ENCODE results near the gene FAM13A. TPM values are rescaled to one million over a fixed set of nuclear protein-coding genes. Genes with fewer than 3 reads are reported as not detected.

FAM13A gene
- total and polyA plus RNA-seq, 10 of the 15 experiments (the other 5 are each of a cell fraction or from before 2014, with no cell fraction given) = 0.05 to 1.8 (median 0.27) TPM; not detected in 1

GRCh38 chr4:88969746-88970145, 87.2 kb downstream of the FAM13A start (continued):
- TF ChIP-seq EZH2 (IDR thresholded peaks at IDR 0.05; ENCODE audit: borderline replicate concordance, control insufficient read depth, low read depth, low read length) (no peak), EGR1 (IDR thresholded peaks at IDR 0.05; ENCODE audit: borderline replicate concordance in 1 of 2, low read depth in 2 of 2, low read length in 2 of 2) (no peak), ESRRA (IDR thresholded peaks at IDR 0.05; ENCODE audit: low read length) (no peak), ZNF24 (IDR thresholded peaks at IDR 0.05) (no peak)

- Histone ChIP-seq H3K27ac (ENCODE audit: control insufficient read depth, insufficient read depth) (no peak overlapping the region), H3K79me2 (ENCODE audit: control insufficient read depth, insufficient read depth, low read length) (no peaks in the 10 kb centered on the region), H3K9me3 (replicated peaks; ENCODE audit: control insufficient read depth, insufficient read depth, low read length) (no peaks in the 10 kb centered on the region; the same call in 2 of the 3 replicates), H2AFZ (ENCODE audit: control insufficient read depth, low read depth, low read length) (no peak overlapping the region), H3K9ac (ENCODE audit: control insufficient read depth, insufficient read depth, low read length) (no peak overlapping the region), H3K4me3 (no peak overlapping the region), H3K4me1 (ENCODE audit: control insufficient read depth, insufficient read depth, low read length) (no peaks in the 10 kb centered on the region), H3K36me3 (ENCODE audit: control insufficient read depth in 2 of 2, insufficient read depth in 2 of 2, low read length in 1 of 2) (no peaks in the 10 kb centered on the region), H3K4me2 (ENCODE audit: control insufficient read depth, insufficient read depth) (no peak overlapping the region), H3K27me3 (replicated peaks in 1 of 2; ENCODE audit: control insufficient read depth in 2 of 2, insufficient read depth in 2 of 2, low read length in 1 of 2) (no peaks in the 10 kb centered on the region; a peak in 1 of 4 replicates), H4K20me1 (ENCODE audit: control insufficient read depth, insufficient read depth) (no peaks in the 10 kb centered on the region)
- SMC1A ChIA-PET (ENCODE audit: uncharacterized antibody, unreplicated experiment) = interaction anchor here (1.9 kb wide), 1 partner anchor 153 kb away, joined by 6 read pairs; no protein-coding TSS in a partner anchor
- DNase-seq (ENCODE audit: low read depth, low spot score) = no peak
- no TSS peak for BruUV-seq (replicated peaks)
- intact Hi-C loops (cut with micrococcal nuclease; ENCODE audit: unreplicated experiment) = no loop called here
- FAIRE-seq = no peak
- no peak for ATAC-seq
- POLR2A ChIA-PET = no interaction called here
- RAD21 ChIA-PET (ENCODE audit: unreplicated experiment) = no interaction called here
- in situ Hi-C loops (cut with MboI) = no loop called here
- CTCF ChIA-PET = interaction anchor here (1.0 kb wide), 1 partner anchor 54 kb away, joined by 3 read pairs; no protein-coding TSS in a partner anchor
- TF ChIP-seq RUNX3 (IDR thresholded peaks at IDR 0.05; ENCODE audit: low read length) = no peak
- no peak for TF ChIP-seq KLF5 (IDR thresholded peaks at IDR 0.05; ENCODE audit: partially characterized antibody)
- TF ChIP-seq MYC (IDR thresholded peaks at IDR 0.05; ENCODE audit: insufficient read depth, insufficient read length, insufficient replicate concordance, low read length, severe bottlenecking) = no peak
- TF ChIP-seq ZNF217 (IDR thresholded peaks at IDR 0.05) = no peak
- no peak for TF ChIP-seq LARP7 (IDR thresholded peaks at IDR 0.05)
- no peak for TF ChIP-seq SREBF2 (IDR thresholded peaks at IDR 0.05; ENCODE audit: low read length)
- TF ChIP-seq CBFB (IDR thresholded peaks at IDR 0.05; ENCODE audit: low read depth) = no peak
- TF ChIP-seq, protein P1, sequence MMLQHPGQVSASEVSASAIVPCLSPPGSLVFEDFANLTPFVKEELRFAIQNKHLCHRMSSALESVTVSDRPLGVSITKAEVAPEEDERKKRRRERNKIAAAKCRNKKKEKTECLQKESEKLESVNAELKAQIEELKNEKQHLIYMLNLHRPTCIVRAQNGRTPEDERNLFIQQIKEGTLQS (IDR thresholded peaks at IDR 0.05; ENCODE audit: borderline replicate concordance, extremely low read depth, low read depth, low read length) = no peak
- TF ChIP-seq TCF3 (IDR thresholded peaks at IDR 0.05; ENCODE audit: borderline replicate concordance, insufficient read depth, low read depth, low read length) = no peak
- TF ChIP-seq HDAC2 (IDR thresholded peaks at IDR 0.05) = no peak
- TF ChIP-seq, protein P2, sequence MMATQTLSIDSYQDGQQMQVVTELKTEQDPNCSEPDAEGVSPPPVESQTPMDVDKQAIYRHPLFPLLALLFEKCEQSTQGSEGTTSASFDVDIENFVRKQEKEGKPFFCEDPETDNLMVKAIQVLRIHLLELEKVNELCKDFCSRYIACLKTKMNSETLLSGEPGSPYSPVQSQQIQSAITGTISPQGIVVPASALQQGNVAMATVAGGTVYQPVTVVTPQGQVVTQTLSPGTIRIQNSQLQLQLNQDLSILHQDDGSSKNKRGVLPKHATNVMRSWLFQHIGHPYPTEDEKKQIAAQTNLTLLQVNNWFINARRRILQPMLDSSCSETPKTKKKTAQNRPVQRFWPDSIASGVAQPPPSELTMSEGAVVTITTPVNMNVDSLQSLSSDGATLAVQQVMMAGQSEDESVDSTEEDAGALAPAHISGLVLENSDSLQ (IDR thresholded peaks at IDR 0.05) = no peak
- TF ChIP-seq, protein P3, sequence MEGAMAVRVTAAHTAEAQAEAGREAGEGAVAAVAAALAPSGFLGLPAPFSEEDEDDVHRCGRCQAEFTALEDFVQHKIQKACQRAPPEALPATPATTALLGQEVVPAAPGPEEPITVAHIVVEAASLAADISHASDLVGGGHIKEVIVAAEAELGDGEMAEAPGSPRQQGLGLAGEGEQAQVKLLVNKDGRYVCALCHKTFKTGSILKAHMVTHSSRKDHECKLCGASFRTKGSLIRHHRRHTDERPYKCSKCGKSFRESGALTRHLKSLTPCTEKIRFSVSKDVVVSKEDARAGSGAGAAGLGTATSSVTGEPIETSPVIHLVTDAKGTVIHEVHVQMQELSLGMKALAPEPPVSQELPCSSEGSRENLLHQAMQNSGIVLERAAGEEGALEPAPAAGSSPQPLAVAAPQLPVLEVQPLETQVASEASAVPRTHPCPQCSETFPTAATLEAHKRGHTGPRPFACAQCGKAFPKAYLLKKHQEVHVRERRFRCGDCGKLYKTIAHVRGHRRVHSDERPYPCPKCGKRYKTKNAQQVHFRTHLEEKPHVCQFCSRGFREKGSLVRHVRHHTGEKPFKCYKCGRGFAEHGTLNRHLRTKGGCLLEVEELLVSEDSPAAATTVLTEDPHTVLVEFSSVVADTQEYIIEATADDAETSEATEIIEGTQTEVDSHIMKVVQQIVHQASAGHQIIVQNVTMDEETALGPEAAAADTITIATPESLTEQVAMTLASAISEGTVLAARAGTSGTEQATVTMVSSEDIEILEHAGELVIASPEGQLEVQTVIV (IDR thresholded peaks at IDR 0.05; ENCODE audit: borderline replicate concordance, partially characterized antibody) = no peak
- TF ChIP-seq, protein P4, sequence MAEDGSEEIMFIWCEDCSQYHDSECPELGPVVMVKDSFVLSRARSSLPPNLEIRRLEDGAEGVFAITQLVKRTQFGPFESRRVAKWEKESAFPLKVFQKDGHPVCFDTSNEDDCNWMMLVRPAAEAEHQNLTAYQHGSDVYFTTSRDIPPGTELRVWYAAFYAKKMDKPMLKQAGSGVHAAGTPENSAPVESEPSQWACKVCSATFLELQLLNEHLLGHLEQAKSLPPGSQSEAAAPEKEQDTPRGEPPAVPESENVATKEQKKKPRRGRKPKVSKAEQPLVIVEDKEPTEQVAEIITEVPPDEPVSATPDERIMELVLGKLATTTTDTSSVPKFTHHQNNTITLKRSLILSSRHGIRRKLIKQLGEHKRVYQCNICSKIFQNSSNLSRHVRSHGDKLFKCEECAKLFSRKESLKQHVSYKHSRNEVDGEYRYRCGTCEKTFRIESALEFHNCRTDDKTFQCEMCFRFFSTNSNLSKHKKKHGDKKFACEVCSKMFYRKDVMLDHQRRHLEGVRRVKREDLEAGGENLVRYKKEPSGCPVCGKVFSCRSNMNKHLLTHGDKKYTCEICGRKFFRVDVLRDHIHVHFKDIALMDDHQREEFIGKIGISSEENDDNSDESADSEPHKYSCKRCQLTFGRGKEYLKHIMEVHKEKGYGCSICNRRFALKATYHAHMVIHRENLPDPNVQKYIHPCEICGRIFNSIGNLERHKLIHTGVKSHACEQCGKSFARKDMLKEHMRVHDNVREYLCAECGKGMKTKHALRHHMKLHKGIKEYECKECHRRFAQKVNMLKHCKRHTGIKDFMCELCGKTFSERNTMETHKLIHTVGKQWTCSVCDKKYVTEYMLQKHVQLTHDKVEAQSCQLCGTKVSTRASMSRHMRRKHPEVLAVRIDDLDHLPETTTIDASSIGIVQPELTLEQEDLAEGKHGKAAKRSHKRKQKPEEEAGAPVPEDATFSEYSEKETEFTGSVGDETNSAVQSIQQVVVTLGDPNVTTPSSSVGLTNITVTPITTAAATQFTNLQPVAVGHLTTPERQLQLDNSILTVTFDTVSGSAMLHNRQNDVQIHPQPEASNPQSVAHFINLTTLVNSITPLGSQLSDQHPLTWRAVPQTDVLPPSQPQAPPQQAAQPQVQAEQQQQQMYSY (CRISPR knock-in tag; IDR thresholded peaks at IDR 0.05) = no peak
Observed at GRCh38 chr4:88969271-88969670, 87.7 kb downstream of the FAM13A start.

All from GM12878 (cell line).